GM06990 (cell line): ENCODE results near the gene EXOSC10.
"Not testable (repeated sequence)": the region's sequence is repeated elsewhere in the genome, so short reads cannot be mapped to it uniquely, and the experiment has no call there.

Source experiments
- DNase-seq: peaks from one replicate; pipeline ENCODE4 v3.0.0-alpha.2; 2011; ENCODE audit not compliant: insufficient read length; ENCODE audit errors: extremely low read depth
- H3K27me3 ChIP-seq: replicated peaks from 2 replicates; pipeline ENCODE4 v1.6.0; 2011; ENCODE audit warnings: low read length; ENCODE audit not compliant: control insufficient read depth, insufficient read depth
- H3K36me3 ChIP-seq: 2 replicates; pipeline ENCODE4 v1.5.1; 2011; ENCODE audit warnings: low read length; ENCODE audit not compliant: control insufficient read depth, insufficient read depth
- H3K4me3 ChIP-seq: replicated peaks from 2 replicates; pipeline ENCODE4 v1.5.1; 2011; ENCODE audit warnings: low read depth, mild to moderate bottlenecking, control low read depth, low read length
- TF ChIP-seq, protein P1 (sequence below): IDR thresholded peaks from 2 replicates; pipeline ENCODE4 v1.5.1; 2011; ENCODE audit warnings: low read length, control low read depth, mild to moderate bottlenecking, inconsistent platforms; ENCODE audit not compliant: insufficient read depth, poor library complexity, severe bottlenecking

EXOSC10 gene

DNA sequence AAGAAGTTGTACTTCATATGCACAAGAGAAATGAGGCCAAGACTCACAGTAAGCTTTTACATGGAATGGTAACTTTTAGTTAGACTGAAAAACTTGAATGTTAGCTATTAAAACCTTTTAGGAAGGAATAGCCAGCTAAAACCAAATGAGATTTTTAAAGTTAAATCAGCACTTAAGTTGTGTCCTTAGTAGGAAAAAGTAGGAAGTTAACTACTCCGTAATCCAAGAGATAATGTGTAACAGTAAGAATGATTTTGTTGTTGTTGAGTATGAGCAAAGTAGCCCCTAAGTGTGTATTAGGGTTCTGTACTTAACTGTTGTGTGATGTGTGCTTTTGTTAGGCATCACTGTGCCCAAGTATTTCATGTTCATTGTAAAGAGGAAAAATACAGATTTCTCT, 74.1 kb downstream of the EXOSC10 start:
- TF ChIP-seq, protein P1, sequence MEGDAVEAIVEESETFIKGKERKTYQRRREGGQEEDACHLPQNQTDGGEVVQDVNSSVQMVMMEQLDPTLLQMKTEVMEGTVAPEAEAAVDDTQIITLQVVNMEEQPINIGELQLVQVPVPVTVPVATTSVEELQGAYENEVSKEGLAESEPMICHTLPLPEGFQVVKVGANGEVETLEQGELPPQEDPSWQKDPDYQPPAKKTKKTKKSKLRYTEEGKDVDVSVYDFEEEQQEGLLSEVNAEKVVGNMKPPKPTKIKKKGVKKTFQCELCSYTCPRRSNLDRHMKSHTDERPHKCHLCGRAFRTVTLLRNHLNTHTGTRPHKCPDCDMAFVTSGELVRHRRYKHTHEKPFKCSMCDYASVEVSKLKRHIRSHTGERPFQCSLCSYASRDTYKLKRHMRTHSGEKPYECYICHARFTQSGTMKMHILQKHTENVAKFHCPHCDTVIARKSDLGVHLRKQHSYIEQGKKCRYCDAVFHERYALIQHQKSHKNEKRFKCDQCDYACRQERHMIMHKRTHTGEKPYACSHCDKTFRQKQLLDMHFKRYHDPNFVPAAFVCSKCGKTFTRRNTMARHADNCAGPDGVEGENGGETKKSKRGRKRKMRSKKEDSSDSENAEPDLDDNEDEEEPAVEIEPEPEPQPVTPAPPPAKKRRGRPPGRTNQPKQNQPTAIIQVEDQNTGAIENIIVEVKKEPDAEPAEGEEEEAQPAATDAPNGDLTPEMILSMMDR: no peak
- no peaks in the 10 kb centered on the region for H3K27me3 ChIP-seq
- peaks cover 18% of the 10 kb centered on the region for H3K36me3 ChIP-seq
- no peak overlapping the region for H3K4me3 ChIP-seq
- no peak for DNase-seq

DNA sequence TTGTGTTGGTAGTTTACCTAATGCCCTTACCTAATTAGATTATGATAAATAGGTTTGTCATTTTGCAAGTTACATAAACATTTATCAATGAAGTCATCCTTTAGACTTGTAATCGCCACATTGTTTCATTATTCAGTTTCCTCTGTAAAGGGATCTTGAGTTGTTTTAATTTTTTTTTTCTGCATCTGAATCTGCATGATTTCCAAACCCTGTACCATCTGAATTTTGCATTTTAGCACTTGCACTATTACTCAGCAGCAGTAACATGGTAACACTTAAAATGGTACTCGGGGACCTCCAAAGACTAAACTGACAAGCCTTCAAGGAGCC, 74.8 kb downstream of the EXOSC10 start:
- TF ChIP-seq, protein P1: no peak
- Histone ChIP-seq H3K36me3 (peaks cover 22% of the 10 kb centered on the region), H3K4me3 (no peak overlapping the region), H3K27me3 (no peaks in the 10 kb centered on the region)
- DNase-seq: no peak

DNA sequence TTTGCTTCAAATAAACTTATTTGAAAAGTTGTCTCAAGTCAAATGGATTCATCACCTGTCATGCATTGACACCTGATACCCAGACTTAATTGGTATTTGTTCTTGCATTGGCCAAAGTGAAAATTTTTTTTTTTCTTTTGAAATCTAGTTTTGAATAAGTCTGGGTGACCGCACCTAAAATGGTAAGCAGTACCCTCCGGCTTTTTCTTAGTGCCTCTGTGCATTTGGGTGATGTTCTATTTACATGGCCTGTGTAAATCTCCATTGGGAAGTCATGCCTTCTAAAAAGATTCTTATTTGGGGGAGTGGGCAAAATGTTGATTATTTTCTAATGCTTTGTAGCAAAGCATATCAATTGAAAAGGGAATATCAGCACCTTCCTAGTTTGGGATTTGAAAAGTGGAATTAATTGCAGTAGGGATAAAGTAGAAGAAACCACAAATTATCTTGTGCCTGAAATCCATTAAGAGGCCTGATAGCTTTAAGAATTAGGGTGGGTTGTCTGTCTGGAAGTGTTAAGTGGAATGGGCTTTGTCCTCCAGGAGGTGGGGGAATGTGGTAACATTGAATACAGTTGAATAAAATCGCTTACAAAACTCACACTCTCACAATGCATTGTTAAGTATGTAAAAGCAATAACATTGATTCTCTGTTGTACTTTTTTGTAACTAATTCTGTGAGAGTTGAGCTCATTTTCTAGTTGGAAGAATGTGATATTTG, 75.4 kb downstream of the EXOSC10 start:
- TF ChIP-seq, protein P1: no peak

DNA sequence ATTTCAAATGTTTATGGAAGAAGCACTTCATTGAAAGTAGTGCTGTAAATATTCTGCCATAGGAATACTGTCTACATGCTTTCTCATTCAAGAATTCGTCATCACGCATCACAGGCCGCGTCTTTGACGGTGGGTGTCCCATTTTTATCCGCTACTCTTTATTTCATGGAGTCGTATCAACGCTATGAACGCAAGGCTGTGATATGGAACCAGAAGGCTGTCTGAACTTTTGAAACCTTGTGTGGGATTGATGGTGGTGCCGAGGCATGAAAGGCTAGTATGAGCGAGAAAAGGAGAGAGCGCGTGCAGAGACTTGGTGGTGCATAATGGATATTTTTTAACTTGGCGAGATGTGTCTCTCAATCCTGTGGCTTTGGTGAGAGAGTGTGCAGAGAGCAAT, 76.5 kb downstream of the EXOSC10 start:
- H3K36me3 ChIP-seq: peaks cover 30% of the 10 kb centered on the region
- TF ChIP-seq, protein P1: no peak
- DNase-seq: no peak
- H3K27me3 ChIP-seq: no peaks in the 10 kb centered on the region
- no peak overlapping the region for H3K4me3 ChIP-seq

More for the DNA sequence above, 75.4 kb downstream of the EXOSC10 start:
- Histone ChIP-seq H3K4me3 (no peak overlapping the region), H3K36me3 (peaks cover 25% of the 10 kb centered on the region), H3K27me3 (no peaks in the 10 kb centered on the region)
- no peak for DNase-seq

DNA sequence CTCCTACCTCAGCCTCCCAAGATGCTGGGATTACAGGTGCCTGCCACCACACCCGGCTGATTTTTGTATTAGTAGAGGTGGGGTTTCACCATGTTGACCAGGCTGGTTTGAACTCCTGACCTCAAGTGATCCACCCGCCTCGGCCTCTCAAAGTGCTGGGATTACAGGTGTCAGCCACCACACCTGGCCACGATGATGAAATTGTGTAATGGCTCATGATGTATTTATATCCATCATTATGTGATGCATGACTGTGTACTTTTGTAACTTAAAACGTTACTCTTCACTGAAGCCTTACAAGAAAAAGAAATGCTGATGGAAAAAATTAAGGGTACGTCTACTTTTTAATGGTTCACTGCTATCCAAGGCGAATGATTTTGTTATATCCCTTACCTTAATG, 79.7 kb downstream of the EXOSC10 start:
- TF ChIP-seq, protein P1: no peak
- Histone ChIP-seq H3K36me3 (peaks cover 24% of the 10 kb centered on the region), H3K4me3 (no peak overlapping the region), H3K27me3 (no peaks in the 10 kb centered on the region)
- DNase-seq: no peak

DNA sequence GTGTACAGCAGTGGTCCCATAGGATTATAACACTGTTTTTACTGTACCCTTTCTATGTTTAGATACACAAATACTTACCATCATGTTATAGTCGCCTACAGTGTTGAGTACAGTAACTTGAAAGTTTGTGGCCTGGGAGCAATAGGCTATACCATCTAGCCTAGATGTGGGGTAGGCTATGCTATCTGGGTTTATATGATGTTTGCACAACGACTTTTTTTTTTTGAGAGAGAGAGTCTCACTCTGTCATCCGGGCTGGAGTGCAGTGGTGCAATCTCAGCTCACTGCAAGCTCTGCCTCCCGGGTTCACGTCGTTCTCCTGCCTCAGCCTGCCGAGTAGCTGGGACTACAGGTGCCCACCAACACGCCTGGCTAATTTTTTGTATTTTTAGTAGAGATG, 80.3 kb downstream of the EXOSC10 start:
- H3K4me3 ChIP-seq, DNase-seq, H3K27me3 ChIP-seq: not testable (repeated sequence)
- H3K36me3 ChIP-seq: peaks cover 27% of the 10 kb centered on the region
